ENCODE results near the gene PTPRN2. TPM values are rescaled to one million over a fixed set of nuclear protein-coding genes. Genes with fewer than 3 reads are reported as not detected.
"Not testable (repeated sequence)": the region's sequence is repeated elsewhere in the genome, so short reads cannot be mapped to it uniquely, and the experiment has no call there.

Gene PTPRN2
- total RNA-seq, 1 donor from 2014 or later: 2.4 TPM

- no peak for TF ChIP-seq CTCF (IDR thresholded peaks at IDR 0.05; ENCODE audit: insufficient read depth, low read length, poor library complexity, severe bottlenecking)
Observed at GRCh38 chr7:158535079-158535478, 52.5 kb downstream of the PTPRN2 start.

GRCh38 chr7:158534598-158534997, 53.0 kb downstream of the PTPRN2 start:
- DNase-seq (ENCODE audit: low read depth): no peak
- no peak overlapping the region for H3K4me3 ChIP-seq (ENCODE audit: low read depth, low read length)
- H3K36me3 ChIP-seq (ENCODE audit: control insufficient read depth, insufficient read depth, low read length): no peaks in the 10 kb centered on the region
- TF ChIP-seq CTCF (IDR thresholded peaks at IDR 0.05; ENCODE audit: insufficient read depth, low read length, poor library complexity, severe bottlenecking): no peak
- no peaks in the 10 kb centered on the region for H3K27me3 ChIP-seq (ENCODE audit: control insufficient read depth, insufficient read depth, low read length)

More at GRCh38 chr7:158535079-158535478, 52.5 kb downstream of the PTPRN2 start:
- no peak for DNase-seq (ENCODE audit: low read depth)
- Histone ChIP-seq H3K36me3 (ENCODE audit: control insufficient read depth, insufficient read depth, low read length) (no peaks in the 10 kb centered on the region), H3K27me3 (ENCODE audit: control insufficient read depth, insufficient read depth, low read length) (no peaks in the 10 kb centered on the region), H3K4me3 (ENCODE audit: low read depth, low read length) (no peak overlapping the region)

- H3K36me3 ChIP-seq (ENCODE audit: control insufficient read depth, insufficient read depth, low read length); DNase-seq (ENCODE audit: low read depth); H3K4me3 ChIP-seq (ENCODE audit: low read depth, low read length); H3K27me3 ChIP-seq (ENCODE audit: control insufficient read depth, insufficient read depth, low read length): not testable (repeated sequence)
Observed at GRCh38 chr7:158534134-158534515, 53.5 kb downstream of the PTPRN2 start.

GRCh38 chr7:158533386-158534133, 54.1 kb downstream of the PTPRN2 start:
- TF ChIP-seq CTCF (IDR thresholded peaks at IDR 0.05; ENCODE audit: insufficient read depth, low read length, poor library complexity, severe bottlenecking): no peak

GRCh38 chr7:158532093-158532627, 55.5 kb downstream of the PTPRN2 start:
- TF ChIP-seq CTCF (IDR thresholded peaks at IDR 0.05; ENCODE audit: insufficient read depth, low read length, poor library complexity, severe bottlenecking): no peak
- no peak for DNase-seq (ENCODE audit: low read depth)
- Histone ChIP-seq H3K4me3 (ENCODE audit: low read depth, low read length) (no peak overlapping the region), H3K27me3 (ENCODE audit: control insufficient read depth, insufficient read depth, low read length) (no peaks in the 10 kb centered on the region), H3K36me3 (ENCODE audit: control insufficient read depth, insufficient read depth, low read length) (no peaks in the 10 kb centered on the region)

More at GRCh38 chr7:158533386-158534133, 54.1 kb downstream of the PTPRN2 start:
- no peaks in the 10 kb centered on the region for H3K36me3 ChIP-seq (ENCODE audit: control insufficient read depth, insufficient read depth, low read length)
- DNase-seq (ENCODE audit: low read depth): no peak
- H3K27me3 ChIP-seq (ENCODE audit: control insufficient read depth, insufficient read depth, low read length): no peaks in the 10 kb centered on the region
- H3K4me3 ChIP-seq (ENCODE audit: low read depth, low read length): no peak overlapping the region

- Histone ChIP-seq H3K27me3 (ENCODE audit: control insufficient read depth, insufficient read depth, low read length) (no peaks in the 10 kb centered on the region), H3K4me3 (ENCODE audit: low read depth, low read length) (no peak overlapping the region), H3K36me3 (ENCODE audit: control insufficient read depth, insufficient read depth, low read length) (no peaks in the 10 kb centered on the region)
- no peak for DNase-seq (ENCODE audit: low read depth)
- TF ChIP-seq CTCF (IDR thresholded peaks at IDR 0.05; ENCODE audit: insufficient read depth, low read length, poor library complexity, severe bottlenecking): no peak
Observed at GRCh38 chr7:158531661-158532060, 56.0 kb downstream of the PTPRN2 start.

Data from kidney epithelial cell (primary cell).